ENCODE data around the gene DNAJB8.
A peak's percentile ranks its signal among the peaks of the same experiment; 100 is the strongest.

- no peak for TF ChIP-seq CTCF (IDR thresholded peaks at IDR 0.05)
- TF ChIP-seq POLR2AphosphoS5 (IDR thresholded peaks at IDR 0.05), result peak in 1 of 2 donors; percentile 49
Measured at GRCh38 chr3:128491941-128492670, 25.4 kb upstream of the DNAJB8 start.
